GM23248 (cell line): ENCODE data around the gene ACAT2.

Experiments
- EZH2 ChIP-seq: fragments of 200-600 bp; sonication (generic); IDR thresholded peaks from 2 replicates; pipeline ENCODE4 v1.6.1; 2018; ENCODE audit warnings: antibody characterized with exemption, mild to moderate bottlenecking; ENCODE audit not compliant: insufficient read depth, poor library complexity, severe bottlenecking
- EZH2phosphoT487 ChIP-seq: fragments of 200-600 bp; sonication (generic); IDR thresholded peaks from 2 replicates; pipeline ENCODE4 v1.6.1; 2018; ENCODE audit warnings: antibody characterized with exemption, moderate library complexity, mild to moderate bottlenecking, low read depth; ENCODE audit not compliant: insufficient read depth

GRCh38 chr6:159729598-159730331 is 32.1 kb upstream of the ACAT2 start:
- TF ChIP-seq EZH2 = no peak
- no peak for TF ChIP-seq EZH2phosphoT487
